Adrenal gland (tissue), 5 donors: ENCODE results near the gene SVIL.

Source experiments
- CTCF ChIP-seq, 6 experiments: fragments of 450-650 bp in 4 of 6; fragments of 200-600 bp in 2 of 6; sonication (generic) in 1 of 6; IDR thresholded peaks; 1 replicate in 5 of 6; 2 replicates in 1 of 6; pipeline versions ENCODE4 v1.5.1 to v1.8.0; 2016 to 2021; ENCODE audit warnings: antibody characterized with exemption in 6 of 6, mild to moderate bottlenecking in 2 of 6, moderate library complexity in 1 of 6
- POLR2A ChIP-seq, 2 donors: fragments of 450-650 bp; IDR thresholded peaks; one replicate each; pipeline ENCODE4 v1.6.1; 2017; ENCODE audit warnings: antibody characterized with exemption in 2 of 2, mild to moderate bottlenecking in 2 of 2, moderate library complexity in 1 of 2
- donor health status: DM: no; HTN: no; CAD: no.

DNA sequence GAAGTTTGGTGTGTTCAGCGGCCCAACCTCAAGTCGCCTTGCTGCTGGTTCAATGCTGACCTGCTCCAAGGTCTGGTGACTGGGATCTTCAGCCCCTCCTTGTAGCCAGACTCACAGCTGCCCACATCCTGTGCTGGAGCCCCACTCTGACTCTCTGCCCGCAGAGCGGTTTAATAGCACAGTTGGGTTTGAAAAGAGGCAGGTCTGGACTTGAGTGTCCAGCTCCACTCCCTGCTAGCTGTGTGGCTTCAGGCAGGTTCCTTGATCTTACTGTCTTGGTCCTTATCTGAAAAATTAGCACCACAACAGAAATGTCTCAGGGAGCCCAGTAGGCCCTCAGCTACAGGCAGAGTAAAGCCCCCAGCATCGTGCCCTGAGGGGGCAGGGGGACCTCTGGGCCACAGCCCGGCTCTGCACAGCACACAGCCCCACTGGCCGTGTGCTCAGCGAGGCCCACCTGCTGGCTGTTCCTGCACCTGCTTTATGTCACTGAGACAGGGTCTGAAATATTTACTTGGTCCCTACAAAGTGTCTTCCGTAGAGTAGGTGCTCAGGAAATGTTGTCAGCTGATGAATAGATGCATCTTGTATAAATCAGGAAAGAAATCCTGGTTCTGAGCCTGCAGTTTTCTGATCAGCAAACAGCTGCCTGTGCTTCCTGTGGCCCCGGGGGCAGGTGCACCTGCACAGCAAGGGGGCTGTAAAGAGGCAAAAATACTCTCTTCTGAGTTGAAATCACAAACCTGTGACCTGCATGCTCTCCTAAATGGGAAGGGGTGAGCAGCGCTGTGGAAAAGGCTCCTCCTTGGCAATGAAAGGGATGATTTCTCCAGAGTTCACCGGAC lies 155.5 kb downstream of the SVIL start:
- no peak for TF ChIP-seq CTCF (IDR thresholded peaks at IDR 0.05)
- TF ChIP-seq POLR2A (IDR thresholded peaks at IDR 0.05), result no peak
